HG02759 (cell line): ENCODE measurements around the gene ELMOD2.

Experiments
- ATAC-seq: cut with Tn5 transposase; IDR thresholded peaks from one replicate; pipeline ENCODE4 v1.9.1; 2021; ENCODE audit warnings: mild to moderate bottlenecking, moderate library complexity; ENCODE audit not compliant: unreplicated experiment

The ELMOD2 gene

DNA sequence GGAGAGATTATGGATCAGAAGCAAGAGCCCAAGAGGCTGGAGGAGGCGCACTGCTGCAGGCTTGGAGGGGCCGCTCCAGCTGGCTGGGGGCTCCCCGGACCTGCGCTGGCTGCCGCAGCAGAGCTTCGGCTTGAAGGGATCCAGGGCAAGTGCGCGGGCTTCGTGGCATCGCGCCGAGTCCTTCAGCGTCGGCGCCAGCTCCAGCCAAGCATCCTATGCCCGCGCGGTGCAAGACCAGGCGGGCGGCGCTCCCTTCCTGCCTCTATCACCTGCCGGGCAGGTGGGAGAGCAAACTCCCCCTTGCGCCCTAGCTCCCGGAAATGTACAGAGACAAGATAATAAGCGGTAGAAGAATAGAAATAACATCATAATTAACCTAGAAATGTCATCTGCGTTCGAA lies 55.3 kb downstream of the ELMOD2 start:
- no peak for ATAC-seq

DNA sequence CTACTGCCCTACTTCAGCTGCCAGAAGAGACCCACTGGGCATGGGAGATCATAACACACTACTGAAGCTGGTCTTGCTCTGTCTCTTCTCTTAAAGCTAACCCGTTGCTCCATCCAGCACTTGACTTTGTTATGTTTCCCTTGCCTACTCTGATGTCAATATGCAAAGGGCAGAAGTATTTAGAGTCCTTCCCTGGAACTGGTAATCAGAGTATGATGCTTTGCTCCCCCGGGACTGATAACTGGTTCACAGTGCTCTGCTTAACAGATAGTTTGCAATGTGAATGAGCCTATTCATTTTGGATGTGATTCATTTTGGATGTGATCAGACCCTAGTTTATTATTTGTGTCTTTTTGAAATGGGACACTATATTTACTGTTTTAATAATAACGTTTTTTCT lies 57.1 kb downstream of the ELMOD2 start:
- ATAC-seq: no peak

DNA sequence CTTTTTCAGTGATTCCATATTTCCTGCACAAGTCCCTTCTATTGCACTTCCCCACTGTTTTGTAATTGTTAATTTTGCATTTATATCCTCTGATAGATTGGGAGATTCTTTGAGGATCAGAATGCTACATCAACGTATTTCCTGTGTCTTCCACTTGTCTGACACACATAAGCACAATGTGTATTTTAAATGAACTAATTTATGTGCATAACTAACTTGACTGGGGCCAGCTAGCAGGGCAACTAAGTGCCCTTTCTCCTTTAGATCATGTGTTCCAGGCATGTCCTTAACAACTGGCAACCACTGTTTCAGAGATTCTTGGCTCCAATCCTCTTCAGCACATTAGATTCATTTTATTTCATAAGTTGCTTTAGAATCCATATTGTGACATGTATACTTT lies 60.5 kb downstream of the ELMOD2 start:
- no peak for ATAC-seq

- no peak for ATAC-seq
Measured at GRCh38 chr4:140595065-140595464, 71.1 kb downstream of the ELMOD2 start.

DNA sequence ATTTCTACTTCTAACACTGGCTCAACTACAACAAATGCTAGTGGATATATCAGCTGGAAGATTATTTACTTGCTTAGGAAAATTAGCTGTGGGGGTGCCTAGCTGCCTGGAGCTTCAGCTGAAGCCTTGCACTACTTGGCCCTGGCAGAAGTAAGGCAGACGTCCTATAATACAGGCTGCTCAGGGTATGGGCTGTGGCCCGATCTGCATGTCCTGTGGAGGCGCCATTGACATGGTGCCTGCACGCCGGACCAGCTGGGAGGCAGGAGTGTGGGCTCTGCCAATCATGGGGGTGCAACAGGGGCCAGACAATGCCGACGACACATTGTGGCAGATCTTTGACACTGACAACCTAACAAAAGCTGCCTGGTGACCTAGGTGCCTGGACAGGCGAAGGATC lies 76.4 kb downstream of the ELMOD2 start:
- ATAC-seq: no peak

GRCh38 chr4:140602714-140603113 lies 78.7 kb downstream of the ELMOD2 start:
- ATAC-seq: no peak

DNA sequence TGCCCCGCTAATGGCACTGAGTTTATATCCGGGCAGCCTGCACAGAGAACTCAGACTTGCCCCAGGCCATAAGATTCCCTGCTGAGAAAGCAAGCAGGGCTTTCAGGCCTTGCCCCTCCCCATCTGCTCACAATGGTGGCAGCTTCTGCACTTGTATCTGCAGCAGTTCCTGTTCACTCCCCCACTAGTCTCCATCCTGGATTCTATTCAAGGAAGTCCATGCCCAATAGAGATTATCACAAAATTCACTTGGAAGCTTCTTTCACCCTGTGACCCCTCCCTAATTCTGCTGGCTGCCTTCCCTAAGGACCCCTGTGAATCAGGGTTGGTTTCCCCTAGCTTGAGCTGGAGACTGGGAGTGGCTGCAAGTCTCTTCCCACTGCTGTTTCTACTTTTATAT lies 79.3 kb downstream of the ELMOD2 start:
- ATAC-seq: no peak
